Astrocyte (in vitro differentiated cells and primary cell): Measurements from ENCODE around the gene EIF2B5. TPM values are rescaled to one million over a fixed set of nuclear protein-coding genes. Genes with fewer than 3 reads are reported as not detected.
A peak's percentile ranks its signal among the peaks of the same experiment; 100 is the strongest.

Source experiments
- DNase-seq: peaks from one replicate; pipeline ENCODE4 v3.0.0-alpha.2; 2010; ENCODE audit warnings: low read depth
- FAIRE-seq: peaks from 2 replicates; lab custom pipeline; 2011; peaks lifted over from hg19 to GRCh38; lab: Jason Lieb, UNC
- H2AFZ ChIP-seq: 2 replicates; pipeline ENCODE4 v1.6.0; 2012; ENCODE audit warnings: low read depth, low read length, inconsistent platforms
- H3K27ac ChIP-seq: 2 replicates; pipeline ENCODE4 v1.5.1; 2011; ENCODE audit warnings: low read depth, low read length, inconsistent platforms
- H3K27me3 ChIP-seq: 2 replicates; pipeline ENCODE4 v1.6.0; 2011; ENCODE audit warnings: low read length, inconsistent platforms; ENCODE audit not compliant: insufficient read depth
- H3K36me3 ChIP-seq: 2 replicates; pipeline ENCODE4 v1.5.1; 2011; ENCODE audit warnings: low read length, inconsistent platforms; ENCODE audit not compliant: insufficient read depth
- H3K4me1 ChIP-seq: 2 replicates; pipeline ENCODE4 v1.5.1; 2011; ENCODE audit warnings: low read length, inconsistent platforms; ENCODE audit not compliant: insufficient read depth
- H3K4me2 ChIP-seq: 2 replicates; pipeline ENCODE4 v1.6.0; 2012; ENCODE audit warnings: low read length, inconsistent platforms
- H3K4me3 ChIP-seq: 2 replicates; pipeline ENCODE4 v1.5.1; 2011; ENCODE audit warnings: low read depth, mild to moderate bottlenecking, low read length, inconsistent platforms; ENCODE audit not compliant: insufficient read depth
- H3K79me2 ChIP-seq: 2 replicates; pipeline ENCODE4 v1.6.0; 2012; ENCODE audit warnings: mild to moderate bottlenecking, low read length, inconsistent platforms; ENCODE audit not compliant: insufficient read depth
- H3K9ac ChIP-seq: 2 replicates; pipeline ENCODE4 v1.6.0; 2012; ENCODE audit warnings: mild to moderate bottlenecking, low read length, inconsistent platforms
- H3K9me3 ChIP-seq: 2 replicates; pipeline ENCODE4 v1.5.1; 2012; ENCODE audit warnings: low read depth, mild to moderate bottlenecking, low read length, inconsistent platforms; ENCODE audit not compliant: insufficient read depth
- H4K20me1 ChIP-seq: 2 replicates; pipeline ENCODE4 v1.6.0; 2012; ENCODE audit warnings: low read length, inconsistent platforms; ENCODE audit not compliant: insufficient read depth
- H3K27ac Mint-ChIP-seq: one replicate; pipeline ENCODE4 v1.8.0; 2021; ENCODE audit warnings: mild to moderate bottlenecking, mixed read lengths; ENCODE audit not compliant: unreplicated experiment
- H3K27me3 Mint-ChIP-seq: one replicate; pipeline ENCODE4 v1.8.0; 2021; ENCODE audit warnings: low read depth, mixed read lengths; ENCODE audit not compliant: unreplicated experiment
- H3K36me3 Mint-ChIP-seq: one replicate; pipeline ENCODE4 v1.8.0; 2021; ENCODE audit warnings: low read depth, mixed read lengths; ENCODE audit not compliant: unreplicated experiment
- H3K4me1 Mint-ChIP-seq: one replicate; pipeline ENCODE4 v1.8.0; 2021; ENCODE audit warnings: low read depth, mixed read lengths; ENCODE audit not compliant: unreplicated experiment
- H3K4me3 Mint-ChIP-seq: one replicate; pipeline ENCODE4 v1.8.0; 2021; ENCODE audit warnings: mild to moderate bottlenecking, moderate library complexity, mixed read lengths; ENCODE audit not compliant: unreplicated experiment
- H3K9me3 Mint-ChIP-seq: one replicate; pipeline ENCODE4 v1.8.0; 2021; ENCODE audit warnings: mild to moderate bottlenecking, mixed read lengths; ENCODE audit not compliant: unreplicated experiment
- EZH2 ChIP-seq: IDR thresholded peaks from 2 replicates; pipeline ENCODE4 v1.6.1; 2012; ENCODE audit warnings: mild to moderate bottlenecking, low read length, inconsistent platforms; ENCODE audit not compliant: insufficient read depth
- total RNA-seq: library from RNA; stranded (reverse); gene quantifications from 2 replicates; pipeline ENCODE4 v1.2.1, GENCODE V29; 2021
- TF ChIP-seq, protein P1 (sequence below): IDR thresholded peaks from 2 replicates; pipeline ENCODE4 v1.5.1; 2011; ENCODE audit warnings: low read depth, mild to moderate bottlenecking, inconsistent platforms, low read length, moderate library complexity; ENCODE audit not compliant: insufficient read depth

The EIF2B5 gene
- total RNA-seq, 1 donor from 2014 or later: 22.6 TPM

DNA sequence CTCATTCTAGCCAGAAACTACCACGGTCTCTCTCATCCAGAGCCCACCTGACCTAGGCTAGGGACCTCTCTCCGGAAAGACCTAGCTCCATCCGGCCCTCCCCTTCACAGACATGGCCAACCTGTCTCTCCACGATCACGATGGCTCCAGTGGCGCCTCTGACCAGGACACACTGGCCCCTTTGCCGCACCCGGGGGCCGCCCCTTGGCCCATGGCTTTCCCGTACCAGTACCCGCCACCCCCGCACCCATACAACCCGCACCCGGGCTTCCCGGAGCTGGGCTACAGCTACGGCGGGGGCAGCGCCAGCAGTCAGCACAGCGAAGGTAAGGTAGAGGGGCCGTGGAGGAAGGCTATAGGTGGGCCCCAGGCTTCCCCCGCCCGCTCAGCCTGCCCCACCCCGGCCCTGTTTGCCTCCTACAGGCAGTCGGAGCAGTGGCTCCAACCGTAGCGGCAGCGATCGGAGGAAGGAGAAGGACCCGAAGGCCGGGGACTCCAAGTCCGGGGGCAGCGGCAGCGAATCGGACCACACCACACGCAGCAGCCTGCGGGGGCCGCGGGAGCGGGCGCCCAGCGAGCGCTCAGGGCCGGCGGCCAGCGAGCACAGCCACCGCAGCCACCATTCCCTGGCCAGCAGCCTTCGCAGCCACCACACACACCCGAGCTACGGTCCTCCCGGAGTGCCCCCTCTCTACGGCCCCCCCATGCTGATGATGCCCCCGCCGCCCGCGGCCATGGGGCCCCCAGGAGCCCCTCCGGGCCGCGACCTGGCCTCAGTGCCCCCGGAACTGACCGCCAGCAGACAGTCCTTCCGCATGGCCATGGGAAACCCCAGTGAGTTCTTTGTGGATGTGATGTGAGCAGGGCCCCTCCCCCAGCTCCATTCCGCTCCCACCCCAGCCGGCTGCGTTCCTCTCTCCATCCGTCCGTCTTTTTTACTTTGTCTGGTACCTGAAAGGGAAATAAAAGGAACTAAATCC lies 35.0 kb downstream of the EIF2B5 start:
- H3K36me3 ChIP-seq: peaks cover 28% of the 10 kb centered on the region
- DNase-seq (no peak), FAIRE-seq (no peak)
- H3K79me2 ChIP-seq: peaks cover 24% of the 10 kb centered on the region
- peaks cover 51% of the 10 kb centered on the region for H4K20me1 ChIP-seq
- no peak overlapping the region for H3K4me2 ChIP-seq
- H3K4me1 Mint-ChIP-seq: peaks cover 42% of the 10 kb centered on the region
- H3K27ac ChIP-seq: peak overlapping the region; percentile 74
- no peak for TF ChIP-seq EZH2
- TF ChIP-seq, protein P1, sequence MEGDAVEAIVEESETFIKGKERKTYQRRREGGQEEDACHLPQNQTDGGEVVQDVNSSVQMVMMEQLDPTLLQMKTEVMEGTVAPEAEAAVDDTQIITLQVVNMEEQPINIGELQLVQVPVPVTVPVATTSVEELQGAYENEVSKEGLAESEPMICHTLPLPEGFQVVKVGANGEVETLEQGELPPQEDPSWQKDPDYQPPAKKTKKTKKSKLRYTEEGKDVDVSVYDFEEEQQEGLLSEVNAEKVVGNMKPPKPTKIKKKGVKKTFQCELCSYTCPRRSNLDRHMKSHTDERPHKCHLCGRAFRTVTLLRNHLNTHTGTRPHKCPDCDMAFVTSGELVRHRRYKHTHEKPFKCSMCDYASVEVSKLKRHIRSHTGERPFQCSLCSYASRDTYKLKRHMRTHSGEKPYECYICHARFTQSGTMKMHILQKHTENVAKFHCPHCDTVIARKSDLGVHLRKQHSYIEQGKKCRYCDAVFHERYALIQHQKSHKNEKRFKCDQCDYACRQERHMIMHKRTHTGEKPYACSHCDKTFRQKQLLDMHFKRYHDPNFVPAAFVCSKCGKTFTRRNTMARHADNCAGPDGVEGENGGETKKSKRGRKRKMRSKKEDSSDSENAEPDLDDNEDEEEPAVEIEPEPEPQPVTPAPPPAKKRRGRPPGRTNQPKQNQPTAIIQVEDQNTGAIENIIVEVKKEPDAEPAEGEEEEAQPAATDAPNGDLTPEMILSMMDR: no peak
- H2AFZ ChIP-seq: no peak overlapping the region
- H3K4me3 Mint-ChIP-seq: no peak overlapping the region
- no peak overlapping the region for H3K27ac Mint-ChIP-seq
- peaks cover 50% of the 10 kb centered on the region for H3K4me1 ChIP-seq
- no peaks in the 10 kb centered on the region for H3K27me3 Mint-ChIP-seq
- no peak overlapping the region for H3K9ac ChIP-seq
- no peak overlapping the region for H3K4me3 ChIP-seq
- H3K9me3 ChIP-seq: no peaks in the 10 kb centered on the region
- H3K27me3 ChIP-seq: no peaks in the 10 kb centered on the region
- no peaks in the 10 kb centered on the region for H3K9me3 Mint-ChIP-seq
- H3K36me3 Mint-ChIP-seq: peaks cover 40% of the 10 kb centered on the region

DNA sequence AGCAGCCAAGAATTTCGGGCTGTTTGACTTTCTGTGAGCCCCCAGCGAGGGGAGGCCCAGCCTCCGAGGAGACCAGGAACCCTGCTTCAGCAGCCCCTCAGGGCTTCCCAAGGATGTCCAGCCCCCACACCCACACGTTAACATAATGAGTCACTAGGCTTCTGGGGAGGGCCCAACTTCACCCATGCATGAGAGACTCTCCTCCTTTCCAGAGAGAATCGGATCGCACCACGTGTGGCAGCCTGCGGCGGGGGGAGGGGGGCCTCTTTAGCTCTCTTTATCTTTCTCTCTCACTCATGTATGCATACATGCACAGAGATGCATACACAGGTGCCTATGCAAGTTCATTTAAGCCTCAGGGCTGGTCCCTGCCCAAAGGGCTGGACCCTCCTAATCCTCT lies 36.4 kb downstream of the EIF2B5 start:
- Mint-ChIP-seq H3K27ac (peak overlapping the region; percentile 37), H3K9me3 (no peaks in the 10 kb centered on the region), H3K36me3 (peaks cover 29% of the 10 kb centered on the region), H3K4me1 (peaks cover 42% of the 10 kb centered on the region), H3K4me3 (peak overlapping the region; percentile 35), H3K27me3 (no peaks in the 10 kb centered on the region)
- TF ChIP-seq EZH2: no peak
- TF ChIP-seq, protein P1: no peak
- no peak overlapping the region for H3K4me3 ChIP-seq
- no peak overlapping the region for H2AFZ ChIP-seq
- FAIRE-seq (no peak), DNase-seq (peak; percentile 80)
- no peaks in the 10 kb centered on the region for H3K27me3 ChIP-seq
- peak overlapping the region; percentile 34 for H3K9ac ChIP-seq
- H3K4me2 ChIP-seq: peak overlapping the region; percentile 67
- peaks cover 24% of the 10 kb centered on the region for H3K79me2 ChIP-seq
- peak overlapping the region; percentile 77 for H3K27ac ChIP-seq
- peaks cover 14% of the 10 kb centered on the region for H3K36me3 ChIP-seq
- peaks cover 50% of the 10 kb centered on the region for H3K4me1 ChIP-seq
- peaks cover 48% of the 10 kb centered on the region for H4K20me1 ChIP-seq
- no peaks in the 10 kb centered on the region for H3K9me3 ChIP-seq
